CD4-positive, alpha-beta T cell (primary cell): ENCODE data around the gene PCGF3. TPM values are rescaled to one million over a fixed set of nuclear protein-coding genes. Genes with fewer than 3 reads are reported as not detected.
"Not testable (repeated sequence)": the region's sequence is repeated elsewhere in the genome, so short reads cannot be mapped to it uniquely, and the experiment has no call there.

Source experiments
- ATAC-seq: fragments of 200-7000 bp; cut with Tn5 transposase; one replicate; pipeline ENCODE4 v1.10.0; 2022; ENCODE audit warnings: mild to moderate bottlenecking; ENCODE audit not compliant: poor library complexity
- CTCF ChIA-PET: fragments of 350-600 bp; sonication (Branson Sonifier 250); formaldehyde crosslinking; loops from one replicate; lab custom pipeline; 2021; ENCODE audit warnings: antibody characterized with exemption, inconsistent platforms; lab: Charles Lee
- POLR2A ChIA-PET: fragments of 350-600 bp; sonication (Branson Sonifier 250); formaldehyde crosslinking; loops from one replicate; lab custom pipeline; 2021; ENCODE audit warnings: antibody characterized with exemption, inconsistent platforms; lab: Charles Lee
- DNase-seq, 14 experiments: peaks; one replicate each; pipeline ENCODE4 v3.0.0-alpha.2; 2013 to 2020; ENCODE audit warnings: mixed read lengths in 2 of 14
- H3K27ac ChIP-seq, 2 donors: one replicate each; pipeline versions ENCODE4 v1.5.1 to v1.7.0; 2013; ENCODE audit warnings: low read length in 2 of 2, low read depth in 1 of 2, mild to moderate bottlenecking in 1 of 2
- H3K27me3 ChIP-seq, 2 experiments: 1 replicate in 1 of 2; 2 replicates in 1 of 2; pipeline versions ENCODE4 v1.6.1 to v1.7.0; 2013; ENCODE audit warnings: low read length in 2 of 2, control low read depth in 1 of 2, mild to moderate bottlenecking in 1 of 2, moderate library complexity in 1 of 2; ENCODE audit not compliant: insufficient read depth in 2 of 2, control insufficient read depth in 1 of 2
- H3K36me3 ChIP-seq: one replicate; pipeline ENCODE4 v1.6.1; 2013; ENCODE audit warnings: low read length, control low read depth; ENCODE audit not compliant: insufficient read depth
- H3K4me1 ChIP-seq: one replicate; pipeline ENCODE4 v1.6.1; 2013; ENCODE audit warnings: low read length, control low read depth; ENCODE audit not compliant: insufficient read depth
- H3K4me3 ChIP-seq: one replicate; pipeline ENCODE4 v1.5.1; 2013; ENCODE audit warnings: mild to moderate bottlenecking, low read length, moderate library complexity
- H3K9me3 ChIP-seq, 2 experiments: 1 replicate in 1 of 2; 2 replicates in 1 of 2; pipeline versions ENCODE4 v1.6.1 to v1.7.0; 2013; ENCODE audit warnings: low read length in 2 of 2, mild to moderate bottlenecking in 2 of 2, control low read depth in 1 of 2, moderate library complexity in 1 of 2; ENCODE audit not compliant: control insufficient read depth in 1 of 2, insufficient read depth in 1 of 2
- H3K27ac Mint-ChIP-seq: one replicate; pipeline ENCODE4 v1.8.0; 2020; ENCODE audit warnings: mixed read lengths
- H3K27me3 Mint-ChIP-seq: one replicate; pipeline ENCODE4 v1.8.0; 2021; ENCODE audit warnings: mixed read lengths
- H3K36me3 Mint-ChIP-seq: one replicate; pipeline ENCODE4 v1.8.0; 2021; ENCODE audit warnings: low read depth, mixed read lengths
- H3K4me1 Mint-ChIP-seq: one replicate; pipeline ENCODE4 v1.8.0; 2021; ENCODE audit warnings: low read depth, mixed read lengths
- H3K4me3 Mint-ChIP-seq: one replicate; pipeline ENCODE4 v1.8.0; 2020; ENCODE audit warnings: mild to moderate bottlenecking, mixed read lengths
- H3K9me3 Mint-ChIP-seq: one replicate; pipeline ENCODE4 v1.8.0; 2020; ENCODE audit warnings: mixed read lengths
- CTCF ChIP-seq: fragments of 200-600 bp; IDR thresholded peaks from one replicate; pipeline ENCODE4 v1.8.0; 2022; ENCODE audit warnings: antibody characterized with exemption, mild to moderate bottlenecking
- intact Hi-C, 2 experiments: fragments of 100-400 bp; cut with DNase I in 1 of 2; cut with micrococcal nuclease in 1 of 2; formaldehyde crosslinking; loops; one replicate each; pipeline versions ENCODE4 v1.15.1 to v1.9.0; 2023 to 2025; cut with DNase I, micrococcal nuclease
- total RNA-seq, 174 experiments: library from RNA in 2 of 174; stranded (reverse) in 2 of 174; gene quantifications; one replicate each; pipeline ENCODE4 v1.2.3 and lab custom pipeline; 2021 to 2026

PCGF3 gene
- total RNA-seq, 2 experiments from 2014 or later = 45.1 to 48.6 TPM

- Histone ChIP-seq H3K27ac (no peak overlapping the region), H3K4me3 (no peak overlapping the region), H3K9me3 (peaks cover 0 to 11% of the 10 kb centered on the region in 2 experiments), H3K36me3 (no peaks in the 10 kb centered on the region), H3K4me1 (peaks cover 19% of the 10 kb centered on the region), H3K27me3 (peaks cover 0 to 8% of the 10 kb centered on the region in 2 experiments)
- Mint-ChIP-seq H3K36me3 (no peaks in the 10 kb centered on the region), H3K27ac (no peak overlapping the region), H3K4me1 (no peaks in the 10 kb centered on the region), H3K9me3 (no peaks in the 10 kb centered on the region), H3K27me3 (peaks cover 29% of the 10 kb centered on the region), H3K4me3 (no peak overlapping the region)
- no peak for DNase-seq
- no peak for ATAC-seq
- no peak for TF ChIP-seq CTCF
- ChIA-PET POLR2A (no interaction called here), CTCF (no interaction called here)
- intact Hi-C loops = loop anchor here in 1 of 2 experiments (5.0 kb wide), 1 partner anchor 1026 kb away; no protein-coding TSS in a partner anchor
Measured at GRCh38 chr4:801436-802124, 95.9 kb downstream of the PCGF3 start.

GRCh38 chr4:803884-804283 lies 98.3 kb downstream of the PCGF3 start:
- Mint-ChIP-seq H3K36me3 (no peaks in the 10 kb centered on the region), H3K9me3 (no peaks in the 10 kb centered on the region), H3K27me3 (peaks cover 28% of the 10 kb centered on the region), H3K27ac (no peak overlapping the region), H3K4me1 (no peaks in the 10 kb centered on the region), H3K4me3 (no peak overlapping the region)
- intact Hi-C loops = loop anchor here in 1 of 2 experiments (5.0 kb wide), 1 partner anchor 1023 kb away; no protein-coding TSS in a partner anchor
- H3K4me3 ChIP-seq = no peak overlapping the region
- ChIA-PET CTCF (interaction anchor here (0.5 kb wide), 1 partner anchor 14 kb away, joined by 4 read pairs; no protein-coding TSS in a partner anchor), POLR2A (no interaction called here)
- H3K4me1 ChIP-seq = peaks cover 17% of the 10 kb centered on the region
- ATAC-seq (no peak), DNase-seq (no peak)
- peaks cover 0 to 8% of the 10 kb centered on the region in 2 experiments for H3K27me3 ChIP-seq
- no peaks in the 10 kb centered on the region for H3K36me3 ChIP-seq
- H3K27ac ChIP-seq = no peak overlapping the region
- no peak for TF ChIP-seq CTCF
- peaks cover 0 to 11% of the 10 kb centered on the region in 2 experiments for H3K9me3 ChIP-seq

GRCh38 chr4:804804-805203 lies 99.2 kb downstream of the PCGF3 start:
- Histone ChIP-seq H3K36me3 (no peaks in the 10 kb centered on the region), H3K27me3 (peaks cover 0 to 8% of the 10 kb centered on the region in 2 experiments), H3K27ac (no peak overlapping the region), H3K4me1 (peaks cover 7% of the 10 kb centered on the region), H3K9me3 (peaks cover 0 to 11% of the 10 kb centered on the region in 2 experiments), H3K4me3 (no peak overlapping the region)
- TF ChIP-seq CTCF = no peak
- H3K4me1 Mint-ChIP-seq = no peaks in the 10 kb centered on the region
- no peak for DNase-seq
- H3K27ac Mint-ChIP-seq = no peak overlapping the region
- CTCF ChIA-PET = no interaction called here
- peaks cover 28% of the 10 kb centered on the region for H3K27me3 Mint-ChIP-seq
- no peaks in the 10 kb centered on the region for H3K9me3 Mint-ChIP-seq
- intact Hi-C loops = loop anchor here in 1 of 2 experiments (5.0 kb wide), 1 partner anchor 1022 kb away; no protein-coding TSS in a partner anchor
- H3K36me3 Mint-ChIP-seq = no peaks in the 10 kb centered on the region
- no peak overlapping the region for H3K4me3 Mint-ChIP-seq
- no peak for ATAC-seq
- POLR2A ChIA-PET = no interaction called here

- H3K27ac ChIP-seq, H3K36me3 ChIP-seq, H3K4me1 Mint-ChIP-seq, H3K27ac Mint-ChIP-seq, CTCF ChIA-PET, H3K4me3 Mint-ChIP-seq, H3K4me3 ChIP-seq, DNase-seq, H3K4me1 ChIP-seq, intact Hi-C loops, H3K36me3 Mint-ChIP-seq, ATAC-seq, H3K9me3 ChIP-seq, POLR2A ChIA-PET, H3K9me3 Mint-ChIP-seq: not testable (repeated sequence)
- H3K27me3 Mint-ChIP-seq = peaks cover 32% of the 10 kb centered on the region
- H3K27me3 ChIP-seq = peaks cover 0 to 12% of the 10 kb centered on the region in 2 experiments
Measured at GRCh38 chr4:806979-807378, 101.3 kb downstream of the PCGF3 start.
